Prostate gland (tissue), 2 donors: Measurements from ENCODE around the gene ANKRD11.

Source experiments
- CTCF ChIP-seq, 4 experiments: fragments of 200-600 bp in 2 of 4; fragments of 450-650 bp in 2 of 4; sonication (generic) in 2 of 4; IDR thresholded peaks; 1 replicate in 3 of 4; 2 replicates in 1 of 4; pipeline ENCODE4 v1.5.1; 2016 to 2019; ENCODE audit warnings: antibody characterized with exemption in 4 of 4, mild to moderate bottlenecking in 2 of 4, moderate library complexity in 2 of 4
- POLR2A ChIP-seq: fragments of 450-650 bp; IDR thresholded peaks from one replicate; pipeline ENCODE4 v1.6.1; 2016; ENCODE audit warnings: antibody characterized with exemption, mild to moderate bottlenecking

DNA sequence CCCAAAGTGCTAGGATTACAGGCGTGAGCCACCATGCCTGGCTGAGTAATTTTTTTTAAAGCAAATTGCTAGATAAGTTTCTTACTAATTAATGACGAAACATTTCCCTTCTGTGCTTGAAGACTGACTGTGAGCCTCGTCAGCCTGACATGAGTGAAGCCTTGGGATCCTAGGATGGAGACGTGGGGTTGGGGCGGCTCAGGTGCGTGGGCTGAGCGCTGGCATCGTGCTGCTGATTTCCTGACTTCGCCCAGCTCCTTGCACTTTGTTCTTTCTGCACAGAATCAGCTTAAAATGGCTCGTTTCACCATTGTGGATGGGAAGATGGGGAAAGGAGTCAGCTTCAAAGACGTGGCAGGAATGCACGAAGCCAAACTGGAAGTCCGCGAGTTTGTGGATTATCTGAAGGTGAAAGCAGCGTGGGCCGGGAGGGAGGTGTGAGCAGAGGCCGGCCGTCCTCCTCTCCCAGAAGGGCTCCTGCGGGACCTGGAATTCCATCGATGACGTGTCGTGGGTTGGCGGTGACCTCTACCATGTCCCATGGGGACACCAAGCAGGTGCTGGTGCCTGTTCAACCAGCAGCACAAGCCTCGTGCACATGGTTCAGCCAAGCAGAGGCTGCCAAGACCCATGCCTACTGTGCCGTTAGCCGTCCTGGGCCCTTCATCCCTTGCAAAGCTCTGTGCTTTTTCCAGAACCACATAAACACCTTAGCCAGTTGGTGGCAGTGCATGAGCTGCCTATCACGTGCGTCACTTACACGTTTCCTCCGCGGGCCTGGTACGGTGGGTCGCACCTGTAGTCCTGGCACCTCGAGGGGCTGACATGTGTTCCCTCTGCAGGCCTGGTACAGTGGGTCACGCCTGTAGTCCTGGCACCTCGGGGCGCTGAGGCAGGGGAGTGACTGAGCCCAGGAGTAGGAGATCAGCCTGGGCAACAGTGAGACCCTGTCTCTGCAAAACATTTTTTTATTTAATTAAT is 40.3 kb upstream of the ANKRD11 start:
- TF ChIP-seq CTCF (IDR thresholded peaks at IDR 0.05) (no peak), POLR2A (no peak)
